Measurements from ENCODE around the gene ARHGAP40.

DNA sequence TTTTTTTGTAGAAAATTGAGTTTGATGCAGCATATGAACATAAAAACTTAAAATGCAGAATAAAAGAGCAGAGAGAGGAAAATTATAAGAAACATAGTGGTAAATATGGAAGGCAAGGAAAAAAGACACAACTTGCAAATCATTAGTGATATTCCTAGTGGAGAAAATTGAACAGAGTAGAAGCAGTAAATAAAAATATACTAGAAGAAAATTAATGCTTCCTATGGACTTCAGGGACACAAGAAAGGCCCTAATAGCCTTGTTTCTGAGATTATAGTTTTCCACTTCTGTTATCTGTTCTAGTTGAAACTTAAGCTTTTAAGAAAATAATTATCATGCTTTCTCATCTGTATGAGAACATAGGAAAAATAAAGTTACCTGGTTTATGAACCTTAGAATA lies 46.2 kb upstream of the ARHGAP40 start:
- TF ChIP-seq, protein P1, sequence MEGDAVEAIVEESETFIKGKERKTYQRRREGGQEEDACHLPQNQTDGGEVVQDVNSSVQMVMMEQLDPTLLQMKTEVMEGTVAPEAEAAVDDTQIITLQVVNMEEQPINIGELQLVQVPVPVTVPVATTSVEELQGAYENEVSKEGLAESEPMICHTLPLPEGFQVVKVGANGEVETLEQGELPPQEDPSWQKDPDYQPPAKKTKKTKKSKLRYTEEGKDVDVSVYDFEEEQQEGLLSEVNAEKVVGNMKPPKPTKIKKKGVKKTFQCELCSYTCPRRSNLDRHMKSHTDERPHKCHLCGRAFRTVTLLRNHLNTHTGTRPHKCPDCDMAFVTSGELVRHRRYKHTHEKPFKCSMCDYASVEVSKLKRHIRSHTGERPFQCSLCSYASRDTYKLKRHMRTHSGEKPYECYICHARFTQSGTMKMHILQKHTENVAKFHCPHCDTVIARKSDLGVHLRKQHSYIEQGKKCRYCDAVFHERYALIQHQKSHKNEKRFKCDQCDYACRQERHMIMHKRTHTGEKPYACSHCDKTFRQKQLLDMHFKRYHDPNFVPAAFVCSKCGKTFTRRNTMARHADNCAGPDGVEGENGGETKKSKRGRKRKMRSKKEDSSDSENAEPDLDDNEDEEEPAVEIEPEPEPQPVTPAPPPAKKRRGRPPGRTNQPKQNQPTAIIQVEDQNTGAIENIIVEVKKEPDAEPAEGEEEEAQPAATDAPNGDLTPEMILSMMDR (IDR thresholded peaks at IDR 0.05; ENCODE audit: low read length), result no peak
- TF ChIP-seq EZH2 (IDR thresholded peaks at IDR 0.05; ENCODE audit: borderline replicate concordance, low read length), result no peak

All from OCI-LY1 (cell line).